ENCODE measurements around the gene THSD4. TPM values are rescaled to one million over a fixed set of nuclear protein-coding genes. Genes with fewer than 3 reads are reported as not detected.

The THSD4 gene
- polyA plus RNA-seq, 2 of the 4 experiments (the other 2 are of a cell fraction): 15.8 to 40.7 TPM

- ATAC-seq (peak in 1 of 2 experiments; percentile 16; a peak in 2 of 6 replicates), FAIRE-seq (no peak), DNase-seq (ENCODE audit: low read depth in 1 of 2, low spot score in 1 of 2) (peak in 1 of 2 experiments; percentile 73)
- Histone ChIP-seq H3K4me3 (no peak overlapping the region), H3K4me1 (peaks cover 70% of the 10 kb centered on the region), H3K4me2 (peak overlapping the region; percentile 56), H3K9me3 (peaks cover 7% of the 10 kb centered on the region; the same call in 2 of the 3 replicates), H3K27ac (peak overlapping the region; percentile 81 to 88)
- TF ChIP-seq EHF (CRISPR knock-in tag; IDR thresholded peaks at IDR 0.05) (0 out of 2 replicates have a peak, but pooled peaks have one; percentile 33), FOSL2 (IDR thresholded peaks at IDR 0.05) (no peak), FOSL2 (CRISPR knock-in tag; IDR thresholded peaks at IDR 0.05) (0 out of 2 replicates have a peak, but pooled peaks have one; percentile 38), JUN (IDR thresholded peaks at IDR 0.05) (peak; percentile 37 to 43; a peak in 2 of 5 replicates), JUNB (IDR thresholded peaks at IDR 0.05) (peak; percentile 60), CEBPB (IDR thresholded peaks at IDR 0.05) (peak in 1 of 2 experiments; percentile 34; a peak in 1 of 4 replicates), BCL3 (IDR thresholded peaks at IDR 0.05) (no peak), SREBF2 (IDR thresholded peaks at IDR 0.05) (no peak), NR3C1 (IDR thresholded peaks at IDR 0.05) (no peak), HEYL (CRISPR knock-in tag; IDR thresholded peaks at IDR 0.05) (no peak), ELK1 (IDR thresholded peaks at IDR 0.05; ENCODE audit: low read depth, low read length) (no peak), SMC3 (IDR thresholded peaks at IDR 0.05) (peak; percentile 33; the same call in 2 of the 3 replicates), FOSB (CRISPR knock-in tag; IDR thresholded peaks at IDR 0.05) (no peak), EP300 (IDR thresholded peaks at IDR 0.05) (peak; percentile 57 to 63; a peak in 3 of 5 replicates), ZFP36 (IDR thresholded peaks at IDR 0.05; ENCODE audit: borderline replicate concordance, partially characterized antibody) (no peak), GATA3 (IDR thresholded peaks at IDR 0.05; ENCODE audit: borderline replicate concordance) (peak; percentile 67; the same call in 1 of the 2 replicates), PHF8 (IDR thresholded peaks at IDR 0.05; ENCODE audit: borderline replicate concordance, low read depth) (no peak)
- ChIA-PET CTCF (interaction anchor here (1.0 to 1.9 kb wide), 6 partner anchors 10 to 65 kb away, joined by 3 to 6 read pairs (median 3); no protein-coding TSS in a partner anchor), POLR2A (no interaction called here)
- WGBS (ENCODE audit: missing lambda C conversion rate): 9% methylated on average over 3 of the region's 3 CpGs
These were observed 159.8 kb downstream of the THSD4 start for GRCh38 chr15:71275098-71275497.

- no peak for ATAC-seq
- no peak for FAIRE-seq
These were observed 160.5 kb downstream of the THSD4 start for GRCh38 chr15:71275566-71276335.

GRCh38 chr15:71276336-71276665 lies 161.0 kb downstream of the THSD4 start:
- ChIA-PET CTCF (no interaction called here), POLR2A (no interaction called here)
- H3K4me1 ChIP-seq: peaks cover 82% of the 10 kb centered on the region
- H3K9me3 ChIP-seq: no peaks in the 10 kb centered on the region
- no peak for FAIRE-seq
- ATAC-seq: no peak
- WGBS (ENCODE audit: missing lambda C conversion rate): 95% methylated on average over 4 of the region's 4 CpGs
- TF ChIP-seq HMGXB4 (CRISPR knock-in tag; IDR thresholded peaks at IDR 0.05; ENCODE audit: borderline replicate concordance): no peak
- no peak for TF ChIP-seq FOSL2 (IDR thresholded peaks at IDR 0.05)
- peak; percentile 30; the same call in 1 of the 2 replicates for TF ChIP-seq FOSL2 (CRISPR knock-in tag; IDR thresholded peaks at IDR 0.05)
- no peak for TF ChIP-seq NFE2L2 (conservative IDR thresholded peaks at IDR 0.05; ENCODE audit: low read length)
- TF ChIP-seq EHMT2 (IDR thresholded peaks at IDR 0.05; ENCODE audit: low read depth): no peak
- H3K4me2 ChIP-seq: peak overlapping the region; percentile 56
- no peak overlapping the region for H3K4me3 ChIP-seq
- DNase-seq (ENCODE audit: low read depth in 1 of 2, low spot score in 1 of 2): no peak
- peak overlapping the region; percentile 81 to 88 for H3K27ac ChIP-seq

More at GRCh38 chr15:71275566-71276335, 160.5 kb downstream of the THSD4 start:
- ChIA-PET POLR2A (no interaction called here), CTCF (interaction anchor here (1.0 to 1.2 kb wide), 2 partner anchors 9 to 17 kb away, joined by 3 to 4 read pairs; no protein-coding TSS in a partner anchor)
- H3K27ac ChIP-seq: peak overlapping the region; percentile 81 to 88
- peaks cover 77% of the 10 kb centered on the region for H3K4me1 ChIP-seq
- TF ChIP-seq CBX8 (IDR thresholded peaks at IDR 0.05) (no peak), GATA3 (IDR thresholded peaks at IDR 0.05; ENCODE audit: borderline replicate concordance) (peak; percentile 48), POLR2A (IDR thresholded peaks at IDR 0.05; ENCODE audit: low read length) (no peak)
- 77% methylated on average over 9 of the region's 9 CpGs for WGBS (ENCODE audit: missing lambda C conversion rate)
- no peak for DNase-seq (ENCODE audit: low read depth in 1 of 2, low spot score in 1 of 2)
- H3K4me3 ChIP-seq: no peak overlapping the region
- H3K9me3 ChIP-seq: peaks cover under 1% of the 10 kb centered on the region; the same call in 1 of the 3 replicates
- H3K4me2 ChIP-seq: peak overlapping the region; percentile 56

All from A549 (cell line).